ENCODE data around the gene LHX5.

The LHX5 gene

DNA sequence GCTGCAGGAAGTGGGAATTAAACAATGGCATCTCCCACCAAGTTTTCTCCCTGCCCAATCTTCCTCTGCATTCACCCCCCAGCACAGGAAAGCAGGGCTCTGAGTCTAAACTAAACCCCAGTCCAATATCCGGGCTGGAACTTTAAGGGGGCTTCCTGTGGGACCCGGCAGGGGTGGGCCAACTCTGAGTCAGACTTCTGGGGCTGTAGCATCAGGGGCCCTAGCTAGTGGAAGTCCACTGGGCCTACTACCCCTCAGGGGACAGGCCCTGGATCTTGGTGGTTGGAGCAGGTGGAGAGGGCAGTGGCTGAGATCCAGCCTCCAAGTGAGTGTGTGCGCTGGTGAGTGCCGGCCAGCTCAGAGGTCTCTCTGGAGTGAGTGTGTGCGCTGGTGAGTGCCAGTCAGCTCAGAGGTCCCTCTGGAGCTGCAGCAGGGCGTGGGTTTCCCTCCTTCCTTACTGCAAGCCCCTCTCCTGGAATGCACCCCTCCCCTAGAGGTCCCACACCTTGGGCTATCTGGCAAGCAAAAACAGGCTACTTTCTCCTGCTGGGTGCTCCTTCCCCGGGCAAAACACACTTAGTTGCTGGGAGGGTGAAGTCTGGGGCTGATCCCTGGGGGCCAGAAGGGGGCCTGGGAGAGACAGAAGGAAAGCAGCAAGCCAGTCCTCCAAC is 5.6 kb upstream of the LHX5 start:
- no peak for DNase-seq

DNA sequence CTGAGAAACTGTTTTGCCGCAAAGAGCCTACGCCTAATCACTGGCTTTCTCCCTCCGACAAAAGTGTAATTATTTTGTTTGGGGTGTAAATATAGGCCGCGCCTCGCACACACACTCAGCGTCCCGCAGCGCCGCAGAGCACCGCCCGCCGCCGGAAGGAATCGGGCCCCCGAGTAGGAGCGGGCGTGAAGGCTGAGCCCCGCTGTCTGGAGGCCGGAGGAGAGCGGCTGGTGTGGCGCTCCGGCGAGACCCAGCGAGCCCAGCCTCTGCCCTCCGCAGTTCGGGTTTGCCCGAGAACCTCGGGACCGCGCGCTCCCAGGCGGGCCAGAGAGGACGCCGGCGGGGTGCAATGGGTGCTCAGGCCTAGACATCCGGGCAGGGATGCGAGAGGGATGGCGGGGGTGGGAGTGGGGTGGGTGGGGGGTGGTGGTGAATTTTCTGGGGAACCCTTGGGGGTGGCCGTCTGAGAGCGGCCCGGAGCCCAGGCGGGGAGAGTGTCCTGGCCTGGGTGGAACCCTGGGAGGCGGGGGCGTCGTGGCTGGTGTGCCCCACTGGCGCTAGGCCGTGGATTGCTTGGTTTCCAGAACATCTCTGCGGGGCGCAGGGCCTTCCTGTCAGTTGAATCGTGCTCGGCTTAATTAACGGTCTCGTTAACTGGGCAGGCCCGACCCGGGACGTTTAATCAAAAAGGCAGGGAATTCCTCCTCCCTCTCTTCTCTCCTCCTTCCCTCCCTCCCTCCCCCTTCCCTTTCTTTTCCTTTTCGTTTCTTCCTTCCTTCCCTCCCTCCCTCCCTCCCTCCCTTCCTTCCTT is 4.7 kb upstream of the LHX5 start:
- DNase-seq, result no peak

- DNase-seq, result no peak
These were observed 3.9 kb upstream of the LHX5 start for GRCh38 chr12:113475451-113476175.

- DNase-seq, result no peak
These were observed 3.2 kb upstream of the LHX5 start for GRCh38 chr12:113474635-113475436.

DNA sequence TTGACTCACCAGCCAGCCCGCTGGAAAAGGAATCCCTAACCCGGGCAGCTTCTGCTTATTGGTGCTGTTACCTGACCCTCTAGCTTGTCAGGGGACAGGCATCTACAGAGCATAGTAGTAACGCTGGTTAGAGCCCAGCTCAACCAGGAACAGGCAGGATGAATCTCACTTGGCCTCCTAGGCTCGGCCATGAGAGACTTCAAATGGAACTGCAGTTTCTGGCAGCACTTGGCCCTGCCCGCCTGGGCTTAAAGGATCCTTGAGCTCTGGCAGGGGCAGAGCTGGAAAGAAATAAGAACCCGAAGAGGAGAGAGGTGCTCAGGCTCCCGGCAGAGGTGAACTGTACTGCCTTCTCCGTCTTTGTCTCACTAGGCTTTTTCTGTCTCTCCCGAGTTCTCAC is 2.3 kb upstream of the LHX5 start:
- DNase-seq, result no peak

- no peak for DNase-seq
These were observed 1.7 kb upstream of the LHX5 start for GRCh38 chr12:113473400-113473799.

DNA sequence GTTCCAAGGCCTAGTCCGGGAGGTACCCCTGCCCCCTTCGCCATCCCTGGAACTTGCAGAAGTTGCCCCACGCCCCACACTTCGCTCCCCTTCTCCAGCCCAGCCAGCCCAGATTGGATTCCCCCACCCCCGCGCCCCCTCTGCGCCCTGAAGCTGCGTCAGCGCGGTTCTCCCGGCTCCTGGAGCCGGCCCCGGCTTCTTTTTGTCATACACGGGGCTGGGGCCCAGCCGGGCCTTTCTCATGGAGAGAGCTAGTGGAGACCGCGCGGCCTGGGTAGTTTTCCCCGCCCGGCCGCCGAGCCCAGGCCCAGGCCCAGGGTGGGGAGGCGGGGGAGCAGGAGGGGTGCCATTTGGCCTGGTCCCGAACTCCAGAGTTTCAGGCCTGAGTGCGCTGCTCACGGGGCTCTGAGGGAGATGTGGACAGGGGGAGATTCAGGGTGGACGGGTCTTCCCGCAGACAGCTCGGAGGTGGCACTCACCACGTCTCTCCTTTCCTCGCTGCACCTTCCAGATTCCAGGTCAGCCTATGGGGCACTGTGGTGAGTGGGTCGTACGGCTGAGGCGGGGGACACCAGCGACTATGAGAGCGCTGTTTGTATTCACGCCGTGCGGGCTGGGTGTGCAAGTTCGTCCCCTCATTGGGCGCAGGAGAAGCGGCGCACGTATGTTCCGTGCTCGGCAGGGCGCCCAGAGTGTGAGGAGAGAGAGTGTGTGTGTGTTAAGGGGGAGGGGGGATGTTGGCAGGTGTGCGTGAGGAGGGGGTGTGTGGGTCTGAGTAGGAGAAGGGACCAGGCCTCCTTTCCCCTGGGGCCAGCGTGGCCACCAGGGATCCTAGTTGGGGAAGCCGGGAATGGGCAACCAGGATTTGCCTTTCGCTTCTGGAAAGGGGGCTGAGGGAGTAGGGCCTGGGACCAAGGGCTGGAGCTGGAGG is 785 bp upstream of the LHX5 start:
- DNase-seq, result no peak

DNA sequence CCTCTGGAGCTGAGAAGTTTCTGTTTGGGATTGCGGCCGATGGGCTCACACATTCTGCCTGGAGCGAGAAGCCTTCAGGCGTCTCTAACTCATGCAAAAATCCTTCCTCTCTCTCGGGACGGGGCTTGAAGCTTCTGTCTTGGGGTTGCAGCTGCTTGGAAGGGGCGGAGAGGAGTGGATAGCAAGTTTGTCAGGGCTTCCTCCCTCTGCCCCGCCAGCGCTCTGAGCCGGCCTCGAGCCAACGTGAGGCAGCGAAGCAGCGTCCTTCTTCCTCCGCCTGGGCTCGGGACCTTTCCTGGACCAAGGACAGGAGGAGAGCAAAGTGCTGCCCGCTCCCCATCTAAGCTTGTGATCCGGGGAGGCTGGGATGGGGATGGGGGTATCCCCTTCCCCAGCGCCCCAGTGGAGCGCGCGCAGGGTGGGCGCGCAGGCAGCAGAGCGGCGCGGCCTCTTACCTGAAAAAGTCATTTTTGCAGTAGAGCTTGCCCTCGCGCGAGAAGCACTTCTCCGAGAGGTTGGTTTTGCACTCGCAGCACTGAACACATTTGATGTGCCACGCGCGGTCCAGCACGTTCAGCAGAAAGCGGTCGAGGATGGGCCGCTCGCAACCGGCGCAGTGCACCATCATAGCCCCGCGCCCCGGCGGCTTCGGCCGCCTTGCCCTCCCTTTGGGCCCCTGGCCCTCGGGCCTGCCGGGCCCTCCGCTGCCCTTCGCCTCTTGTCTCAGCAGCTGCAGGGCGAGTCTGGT is 626 bp downstream of the LHX5 start:
- no peak for DNase-seq

- DNase-seq, result no peak
These were observed 1.5 kb downstream of the LHX5 start for GRCh38 chr12:113469949-113470743.

- no peak for DNase-seq
These were observed 2.3 kb downstream of the LHX5 start for GRCh38 chr12:113469224-113469948.

DNA sequence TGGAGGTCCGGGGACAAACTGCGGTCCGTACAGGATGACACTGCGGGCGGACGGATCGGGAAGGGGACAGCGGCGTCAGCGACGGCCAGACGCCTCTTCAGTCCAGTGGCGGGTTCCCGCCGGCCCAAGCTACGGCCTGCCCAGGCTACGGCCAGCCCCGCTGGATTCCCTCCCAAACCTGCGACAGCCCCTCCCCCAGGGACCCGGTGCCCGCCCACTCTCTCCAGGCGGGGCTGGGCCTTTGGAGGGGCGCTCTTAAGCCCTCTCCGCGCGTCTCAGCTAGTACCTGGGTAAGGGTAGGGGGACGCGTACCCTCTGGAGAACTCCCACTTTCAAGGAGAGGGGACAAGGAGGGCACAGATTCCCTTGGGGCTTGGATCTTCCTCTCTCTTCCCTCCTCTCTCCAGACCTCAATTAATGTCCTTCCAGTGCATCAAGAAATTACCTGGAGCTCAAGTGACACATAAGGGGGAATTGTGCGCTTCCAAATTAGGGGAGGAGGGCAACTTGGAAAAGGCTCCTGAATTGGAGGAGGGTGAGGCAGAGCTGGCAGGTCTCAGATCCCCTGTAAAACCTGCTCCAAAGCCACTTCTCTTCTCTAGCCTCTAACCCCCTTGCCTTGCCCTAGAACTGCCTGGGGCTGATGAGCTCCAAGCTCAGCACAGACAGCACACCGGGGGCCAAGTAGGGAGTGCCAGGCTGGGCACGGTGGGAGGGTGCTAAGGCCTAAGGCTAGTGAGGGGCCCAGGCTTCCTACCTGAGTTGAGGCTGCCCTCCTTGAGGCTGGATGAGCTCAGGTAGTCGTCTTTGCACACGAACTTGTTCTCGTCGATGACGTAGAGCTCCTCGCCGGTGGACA is 3.1 kb downstream of the LHX5 start:
- DNase-seq, result no peak

DNA sequence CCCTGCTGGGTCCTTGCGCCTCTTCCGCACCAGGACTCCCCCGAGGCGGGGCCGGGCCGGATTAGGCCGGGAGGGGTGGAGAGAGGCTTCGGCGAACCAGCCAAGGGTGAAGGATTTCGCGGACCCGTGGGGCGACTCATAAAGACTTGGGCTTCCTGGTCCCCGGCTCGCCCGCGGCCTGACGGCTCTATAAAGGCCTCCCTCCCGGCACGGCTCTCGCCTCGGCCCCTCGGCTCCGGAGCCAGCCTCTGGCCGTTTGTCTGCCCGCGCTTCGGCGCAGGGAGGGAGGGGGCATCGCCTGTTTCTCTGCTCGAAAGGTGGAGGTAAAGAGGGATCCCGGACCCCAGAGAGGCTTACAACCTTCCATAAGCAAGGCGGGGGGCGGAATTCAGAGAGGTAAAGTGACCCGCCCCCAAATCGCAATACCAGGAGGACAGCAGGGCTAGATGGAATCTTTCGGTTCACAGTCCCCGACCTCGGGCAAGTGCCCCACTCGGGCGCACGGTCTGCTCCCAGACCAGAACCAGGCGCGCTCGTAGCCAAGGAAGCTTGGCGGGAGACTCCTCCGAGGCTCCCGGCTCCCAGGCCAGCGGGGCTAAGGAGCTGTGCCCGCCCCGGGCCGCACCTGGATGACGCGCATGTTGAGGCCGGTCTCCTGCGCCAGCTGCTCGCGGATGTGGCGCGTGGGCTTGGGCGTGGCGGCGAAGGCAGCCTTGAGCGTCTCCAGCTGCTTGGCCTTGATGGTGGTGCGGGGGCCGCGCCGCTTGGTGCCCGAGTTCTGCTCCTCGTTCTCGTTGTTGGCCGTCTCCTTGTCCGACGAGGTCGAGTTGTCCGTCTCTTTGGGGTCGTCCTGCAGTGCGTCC is 3.9 kb downstream of the LHX5 start:
- DNase-seq, result no peak

DNA sequence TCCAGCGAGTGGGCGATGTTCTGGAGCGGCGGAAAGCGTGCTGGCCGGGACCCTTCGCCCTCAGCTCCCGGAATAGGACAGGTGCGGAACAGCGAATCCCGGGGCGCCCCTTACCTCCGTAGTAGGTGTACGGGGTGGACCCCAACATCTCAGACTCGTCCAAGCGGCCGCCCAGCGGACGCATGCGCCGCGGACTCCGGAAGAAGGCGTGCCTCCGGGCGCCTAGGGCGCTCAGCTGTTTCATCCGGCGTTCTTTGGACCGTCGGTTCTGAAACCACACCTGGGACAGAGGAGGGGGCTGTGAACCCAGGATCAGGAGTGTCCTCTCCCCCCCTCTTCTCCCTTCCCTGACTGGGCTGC is 4.5 kb downstream of the LHX5 start:
- no peak for DNase-seq

- DNase-seq, result no peak
These were observed 5.1 kb downstream of the LHX5 start for GRCh38 chr12:113466454-113467141.

- no peak for DNase-seq
These were observed 5.7 kb downstream of the LHX5 start for GRCh38 chr12:113465808-113466453.
